HG02973 (cell line): ENCODE data around the gene UNC5B.

Source experiments
- ATAC-seq: cut with Tn5 transposase; IDR thresholded peaks from one replicate; pipeline ENCODE4 v1.9.1; 2021; ENCODE audit warnings: moderate library complexity; ENCODE audit not compliant: unreplicated experiment

The UNC5B gene

GRCh38 chr10:71314694-71315225 lies 102.4 kb downstream of the UNC5B start:
- no peak for ATAC-seq

- ATAC-seq: no peak
These were observed 103.9 kb downstream of the UNC5B start for GRCh38 chr10:71316056-71316785.

- ATAC-seq: no peak
These were observed 104.4 kb downstream of the UNC5B start for GRCh38 chr10:71316786-71317160.

GRCh38 chr10:71317739-71318138 lies 105.4 kb downstream of the UNC5B start:
- no peak for ATAC-seq

GRCh38 chr10:71319042-71319799 lies 106.9 kb downstream of the UNC5B start, which contains the start of gene SLC29A3:
Gene SLC29A3 (plus strand): TSS chr10:71319259. CDS start chr10:71319310, 51 bp downstream.
- ATAC-seq: peak; percentile 57

GRCh38 chr10:71319800-71320392 lies 107.5 kb downstream of the UNC5B start:
- no peak for ATAC-seq

GRCh38 chr10:71320592-71320991 lies 108.2 kb downstream of the UNC5B start:
- ATAC-seq: no peak

- no peak for ATAC-seq
These were observed 109.0 kb downstream of the UNC5B start for GRCh38 chr10:71321386-71321785.

- no peak for ATAC-seq
These were observed 111.0 kb downstream of the UNC5B start for GRCh38 chr10:71323407-71323806.

GRCh38 chr10:71324743-71325142 lies 112.4 kb downstream of the UNC5B start:
- no peak for ATAC-seq

- ATAC-seq: no peak
These were observed 112.9 kb downstream of the UNC5B start for GRCh38 chr10:71325267-71325666.

- ATAC-seq: no peak
These were observed 114.1 kb downstream of the UNC5B start for GRCh38 chr10:71326464-71326881.

GRCh38 chr10:71330789-71331404 lies 118.5 kb downstream of the UNC5B start:
- no peak for ATAC-seq

- ATAC-seq: no peak
These were observed 119.4 kb downstream of the UNC5B start for GRCh38 chr10:71331736-71332135.

GRCh38 chr10:71332466-71332865 lies 120.1 kb downstream of the UNC5B start:
- no peak for ATAC-seq

- ATAC-seq: no peak
These were observed 120.9 kb downstream of the UNC5B start for GRCh38 chr10:71333129-71333887.

GRCh38 chr10:71334221-71334791 lies 121.9 kb downstream of the UNC5B start:
- no peak for ATAC-seq

- ATAC-seq: no peak
These were observed 122.9 kb downstream of the UNC5B start for GRCh38 chr10:71335173-71335708.

- no peak for ATAC-seq
These were observed 124.3 kb downstream of the UNC5B start for GRCh38 chr10:71336632-71337031.

- no peak for ATAC-seq
These were observed 124.9 kb downstream of the UNC5B start for GRCh38 chr10:71337219-71337701.
